ENCODE data around the gene AKAP4. TPM values are rescaled to one million over a fixed set of nuclear protein-coding genes. Genes with fewer than 3 reads are reported as not detected.

The AKAP4 gene
- total RNA-seq (2022; extraction: Qiagen RNA extraction), result 0.10 TPM in 1 of 5 replicates, not detected in the others

GRCh38 chrX:50200907-50201306 lies at the start of gene AKAP4:
TSS of gene AKAP4 (minus strand) at chrX:50201007. CDS start at chrX:50200889, 118 bp downstream.

GRCh38 chrX:50204364-50204899 lies 3.6 kb upstream of the AKAP4 start, which contains the start of gene CCNB3:
TSS of gene CCNB3 (plus strand) at chrX:50204765. CDS start at chrX:50285164, 80,399 bp downstream.

Other genes starting within 250 kb of the AKAP4 start
- 0.50 to 0.95 TPM (median 0.77 TPM) in 5 replicates for gene CCNB3, start 3.8 kb upstream of the AKAP4 start, total RNA-seq (2022; extraction: Qiagen RNA extraction)

Measured in A549 treated with Hydrocortisone at 1 μM for 4 hours (cell line).